Measurements from ENCODE around the gene TRAPPC2B. TPM values are rescaled to one million over a fixed set of nuclear protein-coding genes. Genes with fewer than 3 reads are reported as not detected.

TRAPPC2B gene
- total and polyA plus RNA-seq, 4 donors: 2.8 to 6.1 (median 3.6) TPM

DNA sequence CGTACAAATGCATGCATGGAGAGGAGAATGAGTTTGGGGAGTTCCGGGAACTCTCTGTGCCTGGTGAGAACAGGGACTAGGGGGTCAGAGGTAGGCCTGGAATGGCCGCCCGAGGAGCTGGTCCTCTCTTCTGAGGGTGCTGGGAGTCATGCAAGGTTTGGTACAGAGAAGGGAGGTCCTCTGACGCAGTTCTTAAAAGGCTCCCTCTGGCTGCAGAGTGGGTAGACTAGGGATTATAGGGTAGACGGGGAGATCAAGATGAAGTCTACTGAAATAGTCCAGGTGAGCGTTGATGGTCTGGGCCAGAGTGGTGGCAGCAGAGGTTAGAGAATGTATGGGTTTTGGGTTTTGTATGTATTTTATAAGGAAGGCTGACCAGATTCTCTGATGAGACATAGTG is 11.5 kb upstream of the TRAPPC2B start:
- peak overlapping the region; percentile 80 to 100 (median 83) for H3K4me3 ChIP-seq (ENCODE audit: low read depth in 1 of 3, low read length in 3 of 3)
- peaks cover 3 to 20% (median 13%) of the 10 kb centered on the region in 4 donors for H3K4me1 ChIP-seq (ENCODE audit: control insufficient read depth in 4 of 4, insufficient read depth in 4 of 4, low read length in 3 of 4)
- H3K9ac ChIP-seq (ENCODE audit: low read depth in 1 of 2, low read length in 2 of 2): peak overlapping the region in 1 of 2 donors; percentile 95
- peak overlapping the region in 1 of 2 donors; percentile 70 for H3K27ac ChIP-seq (ENCODE audit: low read depth in 1 of 2, low read length in 2 of 2)
- H3K27me3 ChIP-seq (ENCODE audit: control insufficient read depth in 4 of 4, insufficient read depth in 4 of 4, low read length in 3 of 4): peaks cover 0 to 2% (median 0%) of the 10 kb centered on the region in 4 donors
- DNase-seq (ENCODE audit: low spot score): no peak
- H3K9me3 ChIP-seq (ENCODE audit: control insufficient read depth in 4 of 4, low read length in 3 of 4): peaks cover 18 to 42% (median 38%) of the 10 kb centered on the region in 4 donors
- peaks cover 7 to 43% (median 37%) of the 10 kb centered on the region in 4 donors for H3K36me3 ChIP-seq (ENCODE audit: control insufficient read depth in 4 of 4, insufficient read depth in 3 of 4, low read depth in 1 of 4, low read length in 3 of 4)
- TF ChIP-seq HNF4G (IDR thresholded peaks at IDR 0.05) (no peak), FOXA1 (IDR thresholded peaks at IDR 0.05) (no peak), RAD21 (IDR thresholded peaks at IDR 0.05) (no peak), YY1 (IDR thresholded peaks at IDR 0.05) (no peak), FOXA2 (IDR thresholded peaks at IDR 0.05) (no peak), EGR1 (IDR thresholded peaks at IDR 0.05; ENCODE audit: low read depth in 2 of 2) (no peak), NR2F2 (IDR thresholded peaks at IDR 0.05) (no peak), SP1 (IDR thresholded peaks at IDR 0.05) (no peak), HNF4A (conservative IDR thresholded peaks at IDR 0.05) (no peak), TAF1 (conservative IDR thresholded peaks at IDR 0.05) (no peak), RXRA (IDR thresholded peaks at IDR 0.05) (no peak)
- TF ChIP-seq, protein P1, sequence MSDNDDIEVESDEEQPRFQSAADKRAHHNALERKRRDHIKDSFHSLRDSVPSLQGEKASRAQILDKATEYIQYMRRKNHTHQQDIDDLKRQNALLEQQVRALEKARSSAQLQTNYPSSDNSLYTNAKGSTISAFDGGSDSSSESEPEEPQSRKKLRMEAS (IDR thresholded peaks at IDR 0.05): no peak
- TF ChIP-seq, protein P2, sequence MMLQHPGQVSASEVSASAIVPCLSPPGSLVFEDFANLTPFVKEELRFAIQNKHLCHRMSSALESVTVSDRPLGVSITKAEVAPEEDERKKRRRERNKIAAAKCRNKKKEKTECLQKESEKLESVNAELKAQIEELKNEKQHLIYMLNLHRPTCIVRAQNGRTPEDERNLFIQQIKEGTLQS (IDR thresholded peaks at IDR 0.05): no peak
- TF ChIP-seq, protein P3, sequence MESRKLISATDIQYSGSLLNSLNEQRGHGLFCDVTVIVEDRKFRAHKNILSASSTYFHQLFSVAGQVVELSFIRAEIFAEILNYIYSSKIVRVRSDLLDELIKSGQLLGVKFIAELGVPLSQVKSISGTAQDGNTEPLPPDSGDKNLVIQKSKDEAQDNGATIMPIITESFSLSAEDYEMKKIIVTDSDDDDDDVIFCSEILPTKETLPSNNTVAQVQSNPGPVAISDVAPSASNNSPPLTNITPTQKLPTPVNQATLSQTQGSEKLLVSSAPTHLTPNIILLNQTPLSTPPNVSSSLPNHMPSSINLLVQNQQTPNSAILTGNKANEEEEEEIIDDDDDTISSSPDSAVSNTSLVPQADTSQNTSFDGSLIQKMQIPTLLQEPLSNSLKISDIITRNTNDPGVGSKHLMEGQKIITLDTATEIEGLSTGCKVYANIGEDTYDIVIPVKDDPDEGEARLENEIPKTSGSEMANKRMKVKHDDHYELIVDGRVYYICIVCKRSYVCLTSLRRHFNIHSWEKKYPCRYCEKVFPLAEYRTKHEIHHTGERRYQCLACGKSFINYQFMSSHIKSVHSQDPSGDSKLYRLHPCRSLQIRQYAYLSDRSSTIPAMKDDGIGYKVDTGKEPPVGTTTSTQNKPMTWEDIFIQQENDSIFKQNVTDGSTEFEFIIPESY (IDR thresholded peaks at IDR 0.05): no peak
- TF ChIP-seq, protein P4, sequence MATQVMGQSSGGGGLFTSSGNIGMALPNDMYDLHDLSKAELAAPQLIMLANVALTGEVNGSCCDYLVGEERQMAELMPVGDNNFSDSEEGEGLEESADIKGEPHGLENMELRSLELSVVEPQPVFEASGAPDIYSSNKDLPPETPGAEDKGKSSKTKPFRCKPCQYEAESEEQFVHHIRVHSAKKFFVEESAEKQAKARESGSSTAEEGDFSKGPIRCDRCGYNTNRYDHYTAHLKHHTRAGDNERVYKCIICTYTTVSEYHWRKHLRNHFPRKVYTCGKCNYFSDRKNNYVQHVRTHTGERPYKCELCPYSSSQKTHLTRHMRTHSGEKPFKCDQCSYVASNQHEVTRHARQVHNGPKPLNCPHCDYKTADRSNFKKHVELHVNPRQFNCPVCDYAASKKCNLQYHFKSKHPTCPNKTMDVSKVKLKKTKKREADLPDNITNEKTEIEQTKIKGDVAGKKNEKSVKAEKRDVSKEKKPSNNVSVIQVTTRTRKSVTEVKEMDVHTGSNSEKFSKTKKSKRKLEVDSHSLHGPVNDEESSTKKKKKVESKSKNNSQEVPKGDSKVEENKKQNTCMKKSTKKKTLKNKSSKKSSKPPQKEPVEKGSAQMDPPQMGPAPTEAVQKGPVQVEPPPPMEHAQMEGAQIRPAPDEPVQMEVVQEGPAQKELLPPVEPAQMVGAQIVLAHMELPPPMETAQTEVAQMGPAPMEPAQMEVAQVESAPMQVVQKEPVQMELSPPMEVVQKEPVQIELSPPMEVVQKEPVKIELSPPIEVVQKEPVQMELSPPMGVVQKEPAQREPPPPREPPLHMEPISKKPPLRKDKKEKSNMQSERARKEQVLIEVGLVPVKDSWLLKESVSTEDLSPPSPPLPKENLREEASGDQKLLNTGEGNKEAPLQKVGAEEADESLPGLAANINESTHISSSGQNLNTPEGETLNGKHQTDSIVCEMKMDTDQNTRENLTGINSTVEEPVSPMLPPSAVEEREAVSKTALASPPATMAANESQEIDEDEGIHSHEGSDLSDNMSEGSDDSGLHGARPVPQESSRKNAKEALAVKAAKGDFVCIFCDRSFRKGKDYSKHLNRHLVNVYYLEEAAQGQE (IDR thresholded peaks at IDR 0.05): no peak
- WGBS: 20% methylated on average over 7 of the region's 7 CpGs

DNA sequence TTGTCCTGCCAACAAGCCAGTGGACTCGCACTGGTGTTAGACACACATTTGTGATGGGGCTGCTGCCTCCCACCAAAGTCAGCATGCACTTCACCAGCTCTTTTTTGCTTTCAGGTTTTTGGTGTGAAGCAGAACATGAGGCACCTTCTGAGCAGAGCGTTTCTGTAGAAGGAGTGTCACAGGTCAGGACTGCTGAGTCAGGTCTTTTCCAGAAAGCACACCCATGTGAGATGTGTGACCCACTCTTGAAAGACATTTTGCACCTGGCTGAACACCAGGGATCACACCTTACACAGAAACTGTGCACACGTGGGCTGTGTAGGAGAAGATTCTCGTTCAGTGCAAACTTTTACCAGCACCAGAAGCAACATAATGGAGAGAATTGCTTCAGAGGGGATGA is 7.4 kb upstream of the TRAPPC2B start:
- H3K36me3 ChIP-seq (ENCODE audit: control insufficient read depth in 4 of 4, insufficient read depth in 3 of 4, low read depth in 1 of 4, low read length in 3 of 4): peaks cover 7 to 58% (median 53%) of the 10 kb centered on the region in 4 donors
- no peak for DNase-seq (ENCODE audit: low spot score)
- peaks cover 31 to 65% (median 61%) of the 10 kb centered on the region in 4 donors for H3K9me3 ChIP-seq (ENCODE audit: control insufficient read depth in 4 of 4, low read length in 3 of 4)
- H3K4me1 ChIP-seq (ENCODE audit: control insufficient read depth in 4 of 4, insufficient read depth in 4 of 4, low read length in 3 of 4): peaks cover 3 to 20% (median 11%) of the 10 kb centered on the region in 4 donors
- no peak overlapping the region for H3K9ac ChIP-seq (ENCODE audit: low read depth in 1 of 2, low read length in 2 of 2)
- H3K27me3 ChIP-seq (ENCODE audit: control insufficient read depth in 4 of 4, insufficient read depth in 4 of 4, low read length in 3 of 4): no peaks in the 10 kb centered on the region
- H3K27ac ChIP-seq (ENCODE audit: low read depth in 1 of 2, low read length in 2 of 2): no peak overlapping the region
- H3K4me3 ChIP-seq (ENCODE audit: low read depth in 1 of 3, low read length in 3 of 3): peak overlapping the region in 2 of 3 donors; percentile 47 to 69
- WGBS: 97% methylated on average over 4 of the region's 4 CpGs
- TF ChIP-seq GABPA (IDR thresholded peaks at IDR 0.05 in 1 of 2, conservative IDR thresholded peaks at IDR 0.05 in 1 of 2) (no peak), RXRA (IDR thresholded peaks at IDR 0.05) (no peak), HNF4G (IDR thresholded peaks at IDR 0.05) (no peak), HNF4A (conservative IDR thresholded peaks at IDR 0.05) (no peak), NR2F2 (IDR thresholded peaks at IDR 0.05) (no peak), FOXA1 (IDR thresholded peaks at IDR 0.05) (no peak), FOXA2 (IDR thresholded peaks at IDR 0.05) (no peak), TAF1 (conservative IDR thresholded peaks at IDR 0.05) (no peak), SP1 (IDR thresholded peaks at IDR 0.05) (no peak), YY1 (IDR thresholded peaks at IDR 0.05) (no peak), JUND (IDR thresholded peaks at IDR 0.05) (no peak), RAD21 (IDR thresholded peaks at IDR 0.05) (no peak), EGR1 (IDR thresholded peaks at IDR 0.05; ENCODE audit: low read depth in 2 of 2) (no peak)
- TF ChIP-seq, protein P5, sequence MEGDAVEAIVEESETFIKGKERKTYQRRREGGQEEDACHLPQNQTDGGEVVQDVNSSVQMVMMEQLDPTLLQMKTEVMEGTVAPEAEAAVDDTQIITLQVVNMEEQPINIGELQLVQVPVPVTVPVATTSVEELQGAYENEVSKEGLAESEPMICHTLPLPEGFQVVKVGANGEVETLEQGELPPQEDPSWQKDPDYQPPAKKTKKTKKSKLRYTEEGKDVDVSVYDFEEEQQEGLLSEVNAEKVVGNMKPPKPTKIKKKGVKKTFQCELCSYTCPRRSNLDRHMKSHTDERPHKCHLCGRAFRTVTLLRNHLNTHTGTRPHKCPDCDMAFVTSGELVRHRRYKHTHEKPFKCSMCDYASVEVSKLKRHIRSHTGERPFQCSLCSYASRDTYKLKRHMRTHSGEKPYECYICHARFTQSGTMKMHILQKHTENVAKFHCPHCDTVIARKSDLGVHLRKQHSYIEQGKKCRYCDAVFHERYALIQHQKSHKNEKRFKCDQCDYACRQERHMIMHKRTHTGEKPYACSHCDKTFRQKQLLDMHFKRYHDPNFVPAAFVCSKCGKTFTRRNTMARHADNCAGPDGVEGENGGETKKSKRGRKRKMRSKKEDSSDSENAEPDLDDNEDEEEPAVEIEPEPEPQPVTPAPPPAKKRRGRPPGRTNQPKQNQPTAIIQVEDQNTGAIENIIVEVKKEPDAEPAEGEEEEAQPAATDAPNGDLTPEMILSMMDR (IDR thresholded peaks at IDR 0.05; ENCODE audit: low read depth, low read length, missing input control): no peak
- TF ChIP-seq, protein P2 (IDR thresholded peaks at IDR 0.05): no peak
- TF ChIP-seq, protein P3 (IDR thresholded peaks at IDR 0.05): no peak
- TF ChIP-seq, protein P1 (IDR thresholded peaks at IDR 0.05): no peak

Measured in liver (tissue), 9 donors.